ENCODE results near the gene RAB31. TPM values are rescaled to one million over a fixed set of nuclear protein-coding genes. Genes with fewer than 3 reads are reported as not detected.
A peak's percentile ranks its signal among the peaks of the same experiment; 100 is the strongest.

The RAB31 gene
- total RNA-seq, 4 donors from 2014 or later: 13.1 to 18.4 (median 16.9) TPM

DNA sequence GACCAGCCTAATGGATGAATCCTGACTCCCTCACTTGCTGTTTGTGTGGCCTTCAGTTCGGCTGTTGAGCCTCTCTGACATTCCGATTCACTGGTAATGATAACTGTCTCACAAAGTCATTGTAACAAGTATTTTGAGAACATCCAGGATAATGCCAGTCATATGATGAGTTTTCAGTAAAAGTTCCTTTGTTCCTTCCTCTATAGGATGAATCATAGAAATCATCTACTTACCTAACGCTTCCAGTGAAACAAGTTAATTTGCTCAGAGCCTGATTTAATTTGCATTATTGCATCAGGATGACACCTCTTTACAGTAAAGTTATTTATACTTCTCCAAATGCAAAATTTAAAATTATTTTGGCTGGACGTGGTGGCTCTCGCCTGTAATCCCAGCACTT, 32.0 kb downstream of the RAB31 start:
- in situ Hi-C loops (cut with MboI; ENCODE audit: low pct_ligation_motif_present in 1 of 4, low pct_unique_long_range_greater_than_20kb in 1 of 4, low sequenced_read_pairs in 3 of 4): no loop called here
- Histone ChIP-seq H3K9me3 (no peaks in the 10 kb centered on the region), H3K4me1 (peaks cover 4 to 33% (median 29%) of the 10 kb centered on the region in 4 donors), H3K36me3 (no peaks in the 10 kb centered on the region), H3K27me3 (no peaks in the 10 kb centered on the region), H3K4me3 (no peak overlapping the region), H3K27ac (no peak overlapping the region)
- 90% methylated on average over 5 of the region's 5 CpGs; no CpG with 5 or more reads in 1 of the 2 donors for whole genome bisulfite sequencing, 2 donors (ENCODE audit: low coverage in 1 of 2)
- TF ChIP-seq EP300 (IDR thresholded peaks at IDR 0.05; ENCODE audit: low read depth) (no peak), POLR2AphosphoS5 (IDR thresholded peaks at IDR 0.05) (no peak), POLR2A (IDR thresholded peaks at IDR 0.05) (no peak)
- TF ChIP-seq, protein P1, sequence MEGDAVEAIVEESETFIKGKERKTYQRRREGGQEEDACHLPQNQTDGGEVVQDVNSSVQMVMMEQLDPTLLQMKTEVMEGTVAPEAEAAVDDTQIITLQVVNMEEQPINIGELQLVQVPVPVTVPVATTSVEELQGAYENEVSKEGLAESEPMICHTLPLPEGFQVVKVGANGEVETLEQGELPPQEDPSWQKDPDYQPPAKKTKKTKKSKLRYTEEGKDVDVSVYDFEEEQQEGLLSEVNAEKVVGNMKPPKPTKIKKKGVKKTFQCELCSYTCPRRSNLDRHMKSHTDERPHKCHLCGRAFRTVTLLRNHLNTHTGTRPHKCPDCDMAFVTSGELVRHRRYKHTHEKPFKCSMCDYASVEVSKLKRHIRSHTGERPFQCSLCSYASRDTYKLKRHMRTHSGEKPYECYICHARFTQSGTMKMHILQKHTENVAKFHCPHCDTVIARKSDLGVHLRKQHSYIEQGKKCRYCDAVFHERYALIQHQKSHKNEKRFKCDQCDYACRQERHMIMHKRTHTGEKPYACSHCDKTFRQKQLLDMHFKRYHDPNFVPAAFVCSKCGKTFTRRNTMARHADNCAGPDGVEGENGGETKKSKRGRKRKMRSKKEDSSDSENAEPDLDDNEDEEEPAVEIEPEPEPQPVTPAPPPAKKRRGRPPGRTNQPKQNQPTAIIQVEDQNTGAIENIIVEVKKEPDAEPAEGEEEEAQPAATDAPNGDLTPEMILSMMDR (IDR thresholded peaks at IDR 0.05): no peak
- DNase-seq: no peak
- intact Hi-C loops (cut with DNase I; ENCODE audit: low total_unique reads): no loop called here

DNA sequence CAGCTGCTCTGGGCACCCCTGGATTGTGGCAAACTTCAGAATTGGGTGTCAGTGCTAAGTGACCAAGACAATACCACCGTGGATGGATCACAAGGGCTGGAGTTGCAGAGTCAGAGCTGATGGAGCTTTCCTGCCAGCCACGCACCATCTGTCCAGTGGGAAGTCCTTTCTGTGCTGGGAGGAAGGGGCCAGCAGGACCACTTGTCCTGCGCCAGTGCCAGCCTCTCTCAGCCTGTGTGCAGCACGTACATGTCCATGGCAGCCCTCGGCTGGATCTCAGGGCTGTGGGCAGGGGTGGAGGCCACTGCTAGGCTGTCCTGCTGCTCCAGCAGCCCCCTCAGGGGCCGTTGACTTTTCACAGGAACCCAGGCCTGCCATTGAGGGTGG, 33.3 kb downstream of the RAB31 start:
- intact Hi-C loops (cut with DNase I; ENCODE audit: low total_unique reads): no loop called here
- H3K27ac ChIP-seq: no peak overlapping the region
- no peaks in the 10 kb centered on the region for H3K27me3 ChIP-seq
- H3K9me3 ChIP-seq: no peaks in the 10 kb centered on the region
- peaks cover 4 to 33% (median 29%) of the 10 kb centered on the region in 4 donors for H3K4me1 ChIP-seq
- no peak for DNase-seq
- no peak overlapping the region for H3K4me3 ChIP-seq
- in situ Hi-C loops (cut with MboI; ENCODE audit: low pct_ligation_motif_present in 1 of 4, low pct_unique_long_range_greater_than_20kb in 1 of 4, low sequenced_read_pairs in 3 of 4): no loop called here
- no peak for TF ChIP-seq EP300 (IDR thresholded peaks at IDR 0.05; ENCODE audit: low read depth)
- TF ChIP-seq POLR2A (IDR thresholded peaks at IDR 0.05): no peak
- TF ChIP-seq POLR2AphosphoS5 (IDR thresholded peaks at IDR 0.05): no peak
- TF ChIP-seq, protein P1 (IDR thresholded peaks at IDR 0.05): no peak
- 78 to 92% methylated on average over 2 to 4 of the region's 6 CpGs for WGBS, 2 donors (ENCODE audit: low coverage in 1 of 2)
- no peaks in the 10 kb centered on the region for H3K36me3 ChIP-seq

DNA sequence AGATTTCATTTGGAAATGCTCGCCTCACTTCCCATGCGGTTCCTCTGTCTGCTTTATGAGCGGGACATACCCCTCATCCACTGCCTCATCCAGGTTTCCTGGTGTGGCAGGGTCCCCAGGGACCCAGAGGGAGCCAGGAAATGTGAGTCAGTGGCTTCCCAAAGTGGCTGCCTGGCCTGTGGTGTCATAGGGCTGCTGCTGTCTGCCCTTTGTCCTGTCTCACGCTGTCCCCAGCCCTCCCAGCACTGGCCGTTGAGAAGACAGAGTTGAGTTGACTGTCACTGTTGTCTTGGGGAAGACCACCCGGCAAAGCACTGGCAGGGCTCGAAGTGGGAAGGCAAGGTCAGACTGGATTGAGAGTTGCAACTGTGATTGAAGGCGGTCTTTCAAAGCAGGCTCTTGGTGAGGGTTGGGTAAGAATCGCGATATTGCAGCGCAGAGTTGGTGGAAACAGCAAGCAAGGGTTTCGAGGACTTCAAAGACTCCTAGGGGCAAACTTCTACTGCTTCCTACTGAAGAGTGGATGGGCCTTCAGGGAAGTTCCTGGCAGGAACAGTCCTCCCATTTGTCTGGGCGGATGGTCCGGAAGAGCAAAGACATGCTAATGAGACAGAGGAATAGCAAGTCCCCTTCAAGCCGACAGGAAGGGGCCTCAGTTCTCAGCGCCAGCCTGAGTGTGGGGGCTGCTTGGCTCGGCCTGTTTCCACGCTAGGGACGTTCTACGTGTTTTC, 33.9 kb downstream of the RAB31 start:
- Histone ChIP-seq H3K4me3 (no peak overlapping the region), H3K9me3 (no peaks in the 10 kb centered on the region), H3K4me1 (peaks cover 4 to 30% (median 24%) of the 10 kb centered on the region in 4 donors), H3K36me3 (no peaks in the 10 kb centered on the region), H3K27me3 (no peaks in the 10 kb centered on the region), H3K27ac (peak overlapping the region; percentile 4 to 44 (median 36))
- in situ Hi-C loops (cut with MboI; ENCODE audit: low pct_ligation_motif_present in 1 of 4, low pct_unique_long_range_greater_than_20kb in 1 of 4, low sequenced_read_pairs in 3 of 4): no loop called here
- TF ChIP-seq POLR2A (IDR thresholded peaks at IDR 0.05) (no peak), POLR2AphosphoS5 (IDR thresholded peaks at IDR 0.05) (no peak), EP300 (IDR thresholded peaks at IDR 0.05; ENCODE audit: low read depth) (no peak)
- TF ChIP-seq, protein P1 (IDR thresholded peaks at IDR 0.05): no peak
- WGBS, 2 donors (ENCODE audit: low coverage in 1 of 2): 67 to 88% methylated on average over 6 to 20 of the region's 20 CpGs
- intact Hi-C loops (cut with DNase I; ENCODE audit: low total_unique reads): no loop called here
- no peak for DNase-seq

DNA sequence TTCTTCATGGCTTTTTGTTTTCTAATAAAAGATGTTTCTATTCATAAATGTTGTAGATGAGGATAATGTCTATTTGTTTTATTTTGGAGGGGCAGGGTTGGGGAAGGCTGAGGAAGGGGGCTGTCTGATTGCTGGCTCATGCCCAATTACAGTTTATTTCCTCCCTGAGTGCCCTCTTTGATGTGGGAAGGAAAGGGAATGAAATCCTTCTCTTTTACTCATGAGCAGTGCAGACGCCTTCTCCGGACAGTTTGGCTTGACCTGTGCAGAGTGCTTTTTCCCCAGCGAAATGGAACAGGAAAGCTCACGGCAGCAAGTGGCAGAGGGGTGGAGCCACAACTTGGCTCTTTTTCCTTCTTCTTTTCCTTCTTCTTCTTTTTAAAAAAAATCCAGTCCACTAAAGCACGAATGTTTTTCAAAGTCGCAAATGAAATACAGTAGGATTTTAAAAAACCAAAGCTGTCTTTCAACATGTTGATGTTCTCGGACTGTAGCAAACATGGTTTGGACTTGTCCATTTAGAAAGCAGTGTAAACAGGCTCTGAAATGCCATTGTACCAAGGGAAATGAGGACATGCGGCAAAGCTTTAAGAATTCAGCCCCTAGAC, 34.5 kb downstream of the RAB31 start:
- no peak for DNase-seq

More for the DNA sequence above, 34.5 kb downstream of the RAB31 start:
- peak overlapping the region; percentile 4 to 44 (median 36) for H3K27ac ChIP-seq
- H3K9me3 ChIP-seq: no peaks in the 10 kb centered on the region
- 25 to 31% methylated on average over 7 to 8 of the region's 8 CpGs for WGBS, 2 donors (ENCODE audit: low coverage in 1 of 2)
- in situ Hi-C loops (cut with MboI; ENCODE audit: low pct_ligation_motif_present in 1 of 4, low pct_unique_long_range_greater_than_20kb in 1 of 4, low sequenced_read_pairs in 3 of 4) (no loop called here), intact Hi-C loops (cut with DNase I; ENCODE audit: low total_unique reads) (no loop called here)
- no peaks in the 10 kb centered on the region for H3K36me3 ChIP-seq
- peak overlapping the region in 2 of 4 donors; percentile 3 to 18 for H3K4me3 ChIP-seq
- H3K4me1 ChIP-seq: peaks cover 3 to 23% (median 18%) of the 10 kb centered on the region in 4 donors
- TF ChIP-seq POLR2A (IDR thresholded peaks at IDR 0.05) (no peak), EP300 (IDR thresholded peaks at IDR 0.05; ENCODE audit: low read depth) (no peak), POLR2AphosphoS5 (IDR thresholded peaks at IDR 0.05) (no peak)
- TF ChIP-seq, protein P1 (IDR thresholded peaks at IDR 0.05): no peak
- no peaks in the 10 kb centered on the region for H3K27me3 ChIP-seq
